Measurements from ENCODE around the gene HOXB1.
"Not testable (repeated sequence)": the region's sequence is repeated elsewhere in the genome, so short reads cannot be mapped to it uniquely, and the experiment has no call there.

The HOXB1 gene

DNA sequence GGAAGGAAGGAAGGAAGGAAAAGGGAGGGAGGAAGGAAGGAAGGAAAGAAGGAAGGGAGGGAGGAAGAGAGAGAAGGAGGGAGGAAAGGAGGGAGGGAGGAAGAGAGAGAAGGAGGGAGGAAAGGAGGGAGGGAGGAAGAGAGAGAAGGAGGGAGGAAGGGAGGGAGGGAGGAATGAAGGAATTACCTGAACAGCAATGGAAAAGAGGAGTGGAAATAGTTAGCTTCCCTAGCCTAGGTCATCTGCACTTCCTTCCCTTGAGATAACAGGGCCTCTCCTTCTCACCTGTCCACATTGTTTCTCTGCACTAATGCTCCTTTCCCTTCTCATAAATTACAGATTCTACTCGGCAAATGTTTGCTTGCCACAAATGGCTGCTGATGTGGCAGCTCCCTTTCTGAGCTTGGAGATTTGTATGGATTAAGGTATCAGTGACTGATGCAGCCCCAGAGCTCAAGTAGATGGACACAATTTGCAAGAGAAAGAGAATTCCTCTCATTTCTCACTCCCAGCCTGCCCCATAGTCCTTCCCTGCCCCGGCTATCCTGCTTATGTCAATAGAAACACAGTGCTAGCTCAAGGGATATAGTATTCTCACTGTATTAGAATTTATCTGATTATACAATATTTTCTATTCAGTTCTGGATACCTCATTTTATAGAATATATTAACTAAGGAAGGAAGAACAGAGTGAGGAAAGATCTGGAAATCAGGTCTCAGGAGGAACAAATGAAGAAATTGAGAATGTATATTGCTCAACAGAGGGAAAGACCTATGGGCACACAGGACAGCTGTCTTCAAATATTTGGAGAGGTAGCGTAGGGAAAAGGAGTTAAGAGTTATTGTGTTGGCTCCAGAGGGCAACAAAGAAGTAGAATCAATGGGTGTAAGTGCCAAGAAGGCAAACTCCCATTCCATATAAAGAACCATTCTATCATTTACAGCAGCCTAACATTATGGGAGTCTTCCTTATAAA lies 14.6 kb downstream of the HOXB1 start:
- no peak for DNase-seq

GRCh38 chr17:48514477-48514876 lies 16.3 kb downstream of the HOXB1 start:
- DNase-seq: no peak

DNA sequence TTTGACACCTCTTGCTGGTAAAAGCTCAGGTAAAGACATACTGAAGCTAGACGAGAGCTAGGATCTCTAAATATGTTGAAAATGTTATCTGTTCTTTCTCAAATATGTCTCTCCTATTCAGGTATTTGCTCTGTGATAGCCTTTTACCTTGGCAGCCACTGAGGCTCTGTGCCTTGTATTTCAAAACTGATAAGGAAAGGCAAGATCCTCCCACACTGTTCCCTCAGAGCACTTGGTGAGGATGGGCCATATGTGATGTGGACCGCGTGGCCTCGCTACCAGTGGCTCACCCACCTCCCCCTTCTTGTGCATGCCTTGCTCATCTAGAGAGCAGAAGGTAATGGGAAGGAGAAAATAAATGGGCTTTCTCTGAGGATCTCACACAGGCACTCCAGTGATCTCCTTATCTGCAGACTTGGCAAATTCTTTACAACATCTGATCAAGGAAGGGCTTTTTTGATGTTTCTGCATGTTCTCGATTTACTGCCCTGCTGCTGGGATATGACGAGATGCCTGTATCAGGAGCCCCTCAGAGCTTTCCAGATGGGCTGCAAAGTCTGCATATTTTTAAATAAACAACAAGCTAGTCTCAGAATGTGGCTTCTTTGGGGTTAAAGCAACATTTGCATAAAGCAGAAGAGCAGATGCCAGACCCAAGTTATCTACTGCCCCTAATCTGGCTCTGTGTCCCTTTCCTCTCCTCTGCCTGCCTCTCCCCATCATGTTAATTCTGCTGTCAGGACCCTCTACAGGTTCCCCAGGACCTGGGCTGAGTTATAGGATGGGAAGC lies 16.9 kb downstream of the HOXB1 start:
- no peak for DNase-seq

- DNase-seq: no peak
Observed at GRCh38 chr17:48513097-48513496, 17.7 kb downstream of the HOXB1 start.

DNA sequence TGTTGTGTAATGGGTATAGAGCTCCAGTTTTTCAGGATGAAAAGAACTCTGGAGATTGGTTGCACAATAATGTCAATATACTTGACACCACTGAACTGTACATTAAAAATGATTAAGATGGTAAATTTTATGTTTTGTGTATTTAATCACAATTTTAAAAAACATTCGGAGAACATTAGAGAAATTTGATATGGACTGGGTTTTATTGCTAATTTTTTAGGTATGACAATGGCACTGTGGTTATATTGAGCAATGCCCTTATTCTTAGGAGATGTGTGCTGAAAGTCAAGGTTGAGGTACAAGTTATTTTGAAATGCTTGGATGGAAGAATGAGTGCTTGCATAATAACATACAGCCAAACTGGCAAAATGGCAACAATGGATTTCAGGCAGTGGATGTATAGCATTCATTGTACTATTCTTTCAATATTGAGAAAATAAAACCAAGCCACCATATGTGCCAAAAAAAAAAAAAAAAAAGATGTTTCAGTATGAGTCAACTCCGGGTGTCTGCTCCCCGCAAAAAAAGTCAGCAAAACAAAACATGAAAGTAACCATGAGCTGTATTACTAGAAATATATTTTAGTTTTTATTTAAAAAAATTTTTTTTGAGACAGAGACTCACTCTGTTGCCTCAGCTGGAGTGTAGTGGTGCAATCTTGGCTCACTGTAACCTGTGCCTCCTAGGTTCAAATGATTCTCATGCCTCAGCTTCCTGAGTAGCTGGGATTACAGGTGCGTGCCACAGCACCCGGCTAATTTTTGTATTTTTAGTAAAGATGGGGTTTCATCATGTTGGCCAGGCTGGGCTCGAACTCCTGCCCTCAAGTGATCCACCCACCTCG lies 19.8 kb downstream of the HOXB1 start:
- DNase-seq: peak; percentile 80

DNA sequence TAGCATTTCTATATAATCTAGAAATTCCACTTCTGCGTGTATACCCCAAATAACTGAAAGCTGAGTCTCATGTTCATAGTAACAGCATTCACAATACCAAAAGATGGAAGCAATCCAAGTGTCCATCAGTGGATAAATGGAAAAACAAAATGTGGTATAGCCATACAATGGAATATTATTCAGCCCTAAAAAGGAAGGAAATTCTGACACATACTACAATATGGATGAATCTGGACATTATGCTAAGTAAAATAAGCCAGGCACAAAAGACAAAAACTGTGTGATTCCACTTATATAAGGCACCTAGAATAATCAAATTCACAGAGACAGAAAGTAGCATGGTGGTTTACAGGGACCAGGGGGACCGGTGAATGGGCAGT lies 20.4 kb downstream of the HOXB1 start:
- no peak for DNase-seq

DNA sequence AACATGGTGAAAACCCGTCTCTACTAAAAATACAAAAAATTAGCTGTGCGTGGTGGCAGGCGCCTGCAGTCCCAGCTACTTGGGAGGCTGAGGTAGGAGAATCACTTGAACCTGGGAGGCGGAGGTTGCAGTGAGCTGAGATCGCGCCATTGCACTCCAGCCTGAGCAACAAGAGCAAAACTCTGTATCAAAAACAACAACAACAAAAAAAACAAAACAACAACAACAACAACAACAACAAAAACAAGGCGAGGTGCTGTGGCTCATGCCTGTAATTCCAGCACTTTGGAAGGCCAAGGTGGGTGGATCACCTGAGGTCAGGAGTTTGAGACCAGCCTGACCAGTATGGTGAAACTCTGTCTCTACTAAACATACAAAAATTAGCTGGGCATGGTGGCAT lies 21.1 kb downstream of the HOXB1 start:
- not testable (repeated sequence) for DNase-seq

- DNase-seq: no peak
Observed at GRCh38 chr17:48506246-48506645, 24.6 kb downstream of the HOXB1 start.

- peak; percentile 82 for DNase-seq
Observed at GRCh38 chr17:48505788-48506187, 25.0 kb downstream of the HOXB1 start.

DNA sequence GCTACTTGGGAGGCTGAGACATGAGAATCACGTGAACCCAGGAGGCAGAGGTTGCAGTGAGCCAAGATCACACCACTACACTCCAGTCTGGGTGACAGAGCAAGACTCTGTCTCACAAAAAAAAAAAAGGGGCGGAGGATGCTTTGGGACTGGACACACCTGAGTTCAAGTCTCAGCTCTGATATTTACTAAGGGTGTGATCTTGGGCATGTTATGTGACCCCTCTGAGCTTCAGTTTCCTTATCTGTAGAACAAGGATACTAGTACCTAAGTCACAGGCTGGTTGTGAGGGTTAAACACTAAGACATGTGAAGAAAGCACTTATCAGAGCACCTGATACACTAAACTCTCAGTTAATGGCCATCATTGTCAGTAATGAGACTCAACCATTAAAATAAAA lies 25.9 kb downstream of the HOXB1 start:
- no peak for DNase-seq

DNA sequence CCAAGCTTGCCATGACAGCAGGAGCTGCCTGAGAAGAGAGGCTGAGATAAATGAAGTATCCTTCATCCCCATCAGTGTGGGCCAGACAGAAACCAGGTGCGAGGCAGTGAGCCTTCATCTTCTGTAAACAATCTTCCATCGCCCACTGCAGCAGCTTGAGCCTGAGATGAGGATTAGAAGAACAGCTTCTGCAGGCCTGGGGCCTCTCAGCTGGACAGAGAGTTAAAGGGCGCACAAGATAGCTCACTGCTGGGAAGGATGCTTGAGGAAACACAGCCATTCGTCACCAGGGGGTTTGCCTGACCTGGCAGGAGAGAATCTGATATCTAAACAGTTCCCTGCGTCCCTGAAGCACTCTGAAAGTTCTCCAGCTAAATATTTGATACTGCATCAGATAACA lies 27.1 kb downstream of the HOXB1 start:
- no peak for DNase-seq

GRCh38 chr17:48502901-48503300 lies 27.9 kb downstream of the HOXB1 start:
- DNase-seq: no peak

- no peak for DNase-seq
Observed at GRCh38 chr17:48502312-48502711, 28.5 kb downstream of the HOXB1 start.

GRCh38 chr17:48500435-48501426 lies 30.1 kb downstream of the HOXB1 start:
- DNase-seq: peak; percentile 72

DNA sequence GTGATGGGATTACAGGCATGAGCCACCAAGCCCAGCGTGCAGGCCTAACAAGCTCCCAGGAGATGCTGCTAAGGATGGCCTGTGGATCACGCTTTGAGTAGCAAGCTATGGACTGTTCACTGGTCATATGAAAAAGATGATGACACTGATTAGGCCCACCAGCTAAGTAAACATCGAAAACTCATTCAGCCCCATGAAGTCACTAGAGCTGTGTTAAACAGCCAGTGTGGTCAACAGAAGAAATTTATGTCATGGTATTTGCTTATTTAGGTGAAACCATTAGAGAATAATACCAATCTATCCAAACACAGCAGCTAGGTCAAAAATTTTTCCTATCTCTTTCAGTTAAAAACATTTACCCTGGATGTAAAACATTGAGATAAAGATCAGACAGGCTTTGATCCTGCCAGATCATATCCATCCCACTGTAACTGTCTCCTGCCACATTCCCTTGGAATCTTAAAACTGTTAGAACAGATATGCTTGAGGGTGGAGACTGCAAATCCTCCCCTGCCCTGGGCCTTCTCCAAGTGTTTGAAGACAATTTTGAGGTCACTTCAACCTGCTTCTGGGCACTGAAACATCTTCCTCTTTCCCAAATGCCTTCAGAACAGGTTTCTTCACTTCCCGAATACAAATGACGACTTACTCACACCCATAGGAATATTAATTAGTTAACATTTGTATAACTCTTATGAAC lies 30.9 kb downstream of the HOXB1 start:
- no peak for DNase-seq

- no peak for DNase-seq
Observed at GRCh38 chr17:48499248-48499647, 31.6 kb downstream of the HOXB1 start.

DNA sequence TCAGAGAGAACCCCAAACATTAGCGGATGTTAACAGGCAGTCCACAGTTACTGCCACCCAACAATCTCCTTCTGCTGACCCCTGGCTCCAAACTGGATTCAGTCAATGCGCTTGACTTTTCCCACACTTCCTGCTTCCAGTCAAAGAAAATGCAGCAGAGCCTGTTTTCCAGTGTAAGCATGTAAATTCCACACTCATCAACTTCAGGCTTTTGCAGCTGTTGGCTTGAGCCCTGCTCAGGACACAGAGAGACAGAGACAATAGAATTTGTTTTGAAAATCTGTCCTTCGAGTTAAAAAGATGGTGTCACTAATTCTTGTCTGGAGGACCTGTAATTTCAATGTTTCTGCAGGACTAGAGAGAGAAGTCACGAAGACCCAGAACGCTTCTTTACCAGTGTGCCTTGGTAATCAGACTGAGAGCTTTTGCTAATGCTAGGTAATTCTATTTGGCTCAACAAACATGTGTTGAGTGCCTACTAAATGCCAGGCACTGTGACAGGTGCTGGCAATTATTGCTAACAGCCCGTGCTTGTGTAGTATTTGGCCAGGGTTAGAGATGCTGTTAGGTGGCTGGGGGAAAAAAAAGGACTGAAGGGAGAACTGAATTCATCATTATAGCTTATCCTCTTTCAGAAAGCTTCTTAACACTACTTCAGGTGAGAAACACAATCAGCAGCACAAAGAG lies 32.5 kb downstream of the HOXB1 start:
- DNase-seq: no peak

DNA sequence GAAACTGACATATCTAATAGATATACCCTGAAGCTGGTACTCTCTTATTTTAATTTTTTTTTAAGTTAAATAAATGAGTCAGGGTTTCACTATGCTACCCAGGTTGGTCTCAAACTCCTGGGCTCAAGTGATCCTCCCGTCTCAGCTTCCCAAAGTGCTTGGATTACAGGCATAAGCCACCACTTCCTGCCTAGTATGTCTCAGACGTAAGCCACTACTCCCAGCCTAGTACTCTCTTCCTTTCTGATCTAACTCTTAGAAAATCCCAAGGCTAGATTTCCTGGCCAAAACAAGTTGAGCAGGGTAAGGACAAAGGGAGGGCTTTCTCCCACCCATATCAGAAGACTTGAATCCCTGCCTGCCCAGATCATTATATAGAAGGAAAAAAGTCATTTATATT lies 33.7 kb downstream of the HOXB1 start:
- peak; percentile 80 for DNase-seq

- peak; percentile 88 for DNase-seq
Observed at GRCh38 chr17:48494335-48494734, 36.5 kb downstream of the HOXB1 start.
